Cardiac muscle cell (in vitro differentiated cells and primary cell): Measurements from ENCODE around the gene ZNRF3. TPM values are rescaled to one million over a fixed set of nuclear protein-coding genes. Genes with fewer than 3 reads are reported as not detected.

Experiments
- DNase-seq, 2 donors: peaks; one replicate each; pipeline versions ENCODE4 v3.0.0 to v3.0.0-alpha.2; 2010 to 2017; ENCODE audit warnings: low read depth in 1 of 2, low spot score in 1 of 2
- H3K27ac ChIP-seq: fragments of 200-600 bp; sonication (generic); 2 replicates; pipeline ENCODE4 v1.5.1; 2016
- H3K27me3 ChIP-seq: fragments of 200-600 bp; sonication (generic); 2 replicates; pipeline ENCODE4 v1.6.0; 2016; ENCODE audit warnings: control low read depth
- H3K36me3 ChIP-seq: fragments of 200-600 bp; sonication (generic); 2 replicates; pipeline ENCODE4 v1.5.1; 2016; ENCODE audit warnings: control low read depth
- H3K4me1 ChIP-seq: fragments of 200-600 bp; sonication (generic); 2 replicates; pipeline ENCODE4 v1.8.1; 2017; ENCODE audit warnings: low read depth, mild to moderate bottlenecking, mixed run types
- H3K4me3 ChIP-seq: fragments of 200-600 bp; sonication (generic); 2 replicates; pipeline ENCODE4 v1.5.1; 2016; ENCODE audit warnings: mild to moderate bottlenecking
- H3K9me3 ChIP-seq: fragments of 200-600 bp; sonication (generic); 2 replicates; pipeline ENCODE4 v1.5.1; 2017; ENCODE audit warnings: low read depth, mild to moderate bottlenecking, control low read depth
- CTCF ChIP-seq: IDR thresholded peaks from 2 replicates; pipeline ENCODE4 v1.5.1; 2012; ENCODE audit warnings: low read depth, mild to moderate bottlenecking, low read length
- polyA plus RNA-seq: library from polyadenylated mRNA; unstranded; fragments of >200 nt; fragmentation: Nextera tagmentation; extraction: Ambion mirVana; gene quantifications from 2 replicates; pipeline ENCODE4 v1.2.1, GENCODE V29; 2016
- total RNA-seq: library from RNA; depleted of rRNA; stranded (reverse); fragments of >200 nt; gene quantifications from 2 replicates; pipeline ENCODE4 v1.2.3, GENCODE V29; 2016

The ZNRF3 gene
- total and polyA plus RNA-seq, 2 experiments from 2014 or later, result 23.8 to 40.4 TPM

GRCh38 chr22:29030618-29031226, 147.3 kb downstream of the ZNRF3 start:
- Histone ChIP-seq H3K4me3 (peak overlapping the region; percentile 28), H3K9me3 (no peaks in the 10 kb centered on the region), H3K36me3 (no peaks in the 10 kb centered on the region), H3K4me1 (peaks cover 51% of the 10 kb centered on the region), H3K27ac (peak overlapping the region; percentile 93), H3K27me3 (no peaks in the 10 kb centered on the region)
- peak; percentile 86 to 93 for DNase-seq
- no peak for TF ChIP-seq CTCF

GRCh38 chr22:29031227-29032011, 148.0 kb downstream of the ZNRF3 start:
- Histone ChIP-seq H3K27me3 (no peaks in the 10 kb centered on the region), H3K4me3 (no peak overlapping the region), H3K36me3 (no peaks in the 10 kb centered on the region), H3K4me1 (peaks cover 44% of the 10 kb centered on the region), H3K27ac (peak overlapping the region; percentile 93), H3K9me3 (no peaks in the 10 kb centered on the region)
- peak; percentile 75 to 92 for DNase-seq
- peak; percentile 23 for TF ChIP-seq CTCF

GRCh38 chr22:29032014-29032475, 148.7 kb downstream of the ZNRF3 start:
- H3K27ac ChIP-seq, result peak overlapping the region; percentile 93
- H3K4me3 ChIP-seq, result no peak overlapping the region
- H3K27me3 ChIP-seq, result no peaks in the 10 kb centered on the region
- no peaks in the 10 kb centered on the region for H3K36me3 ChIP-seq
- peak; percentile 11 to 14 for DNase-seq
- H3K4me1 ChIP-seq, result peaks cover 42% of the 10 kb centered on the region
- no peak for TF ChIP-seq CTCF
- no peaks in the 10 kb centered on the region for H3K9me3 ChIP-seq

- Histone ChIP-seq H3K4me3 (no peak overlapping the region), H3K9me3 (no peaks in the 10 kb centered on the region), H3K27ac (peak overlapping the region; percentile 93), H3K4me1 (peaks cover 40% of the 10 kb centered on the region), H3K36me3 (no peaks in the 10 kb centered on the region), H3K27me3 (no peaks in the 10 kb centered on the region)
- no peak for TF ChIP-seq CTCF
- DNase-seq, result no peak
Measured at GRCh38 chr22:29032584-29032983, 149.2 kb downstream of the ZNRF3 start.

- no peaks in the 10 kb centered on the region for H3K36me3 ChIP-seq
- TF ChIP-seq CTCF, result no peak
- no peak for DNase-seq
- peaks cover 8% of the 10 kb centered on the region for H3K4me1 ChIP-seq
- H3K4me3 ChIP-seq, result no peak overlapping the region
- H3K27ac ChIP-seq, result no peak overlapping the region
- no peaks in the 10 kb centered on the region for H3K27me3 ChIP-seq
- H3K9me3 ChIP-seq, result no peaks in the 10 kb centered on the region
Measured at GRCh38 chr22:29037340-29037932, 154.1 kb downstream of the ZNRF3 start.
